Renal cortical epithelial cell (primary cell): ENCODE measurements around the gene OLFML2A. TPM values are rescaled to one million over a fixed set of nuclear protein-coding genes. Genes with fewer than 3 reads are reported as not detected.
"Not testable (repeated sequence)": the region's sequence is repeated elsewhere in the genome, so short reads cannot be mapped to it uniquely, and the experiment has no call there.

Experiments
- DNase-seq: peaks from one replicate; pipeline ENCODE4 v3.0.0-alpha.2; 2011; ENCODE audit warnings: low read depth
- total RNA-seq: library from RNA; depleted of rRNA; stranded (reverse); fragments of >200 nt; gene quantifications from 2 replicates; pipeline ENCODE4 v1.2.3, GENCODE V29; 2014

OLFML2A gene
- total RNA-seq, 1 donor from 2014 or later, result 6.6 TPM

DNA sequence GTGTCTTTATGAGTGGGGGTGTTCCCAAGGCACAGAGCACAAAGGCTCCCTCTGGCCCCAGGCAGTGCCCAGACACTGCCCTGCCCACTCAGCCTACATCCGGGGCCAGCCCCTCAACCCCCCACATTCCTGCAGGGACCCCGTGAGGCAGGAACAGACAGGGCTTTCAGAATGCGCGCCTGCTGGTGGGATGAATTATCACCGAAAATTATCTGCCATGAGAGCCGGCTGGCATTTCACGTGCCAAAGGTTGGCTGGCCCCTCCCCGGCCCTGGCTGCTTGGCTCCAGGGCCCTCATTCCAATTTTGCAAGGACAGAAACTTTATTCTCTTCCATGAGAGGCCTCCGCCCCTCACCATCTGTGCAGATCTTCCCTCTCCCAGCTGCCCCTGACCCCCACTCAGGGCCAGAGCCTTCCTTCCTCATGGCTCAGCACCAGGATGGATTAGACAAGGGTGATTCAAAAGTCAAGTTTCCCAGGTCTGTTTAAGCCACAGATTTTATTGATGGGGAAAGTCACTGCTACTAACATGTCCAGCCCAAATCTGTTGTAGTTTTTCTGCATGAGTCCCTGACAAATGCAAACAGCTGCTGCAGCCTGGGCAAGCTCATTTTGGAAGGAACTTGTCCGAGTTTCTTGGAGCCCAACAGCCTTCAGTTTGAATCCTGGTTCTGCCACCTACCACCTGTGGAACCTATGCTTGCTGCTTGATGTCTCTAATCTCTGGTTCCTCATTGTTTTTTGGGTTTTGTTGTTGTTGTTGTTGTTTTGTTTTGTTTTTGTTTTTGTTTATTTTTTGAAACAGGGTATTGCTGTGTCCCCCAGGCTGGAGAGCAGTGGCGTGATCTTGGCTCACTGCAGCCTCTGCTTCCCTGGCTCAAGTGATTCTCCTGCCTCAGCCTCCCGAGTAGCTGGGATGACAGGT is 44.0 kb downstream of the OLFML2A start:
- no peak for DNase-seq

- DNase-seq, result no peak
Measured at GRCh38 chr9:124828489-124829333, 51.8 kb downstream of the OLFML2A start.

- DNase-seq, result no peak
Measured at GRCh38 chr9:124829334-124829669, 52.4 kb downstream of the OLFML2A start.

GRCh38 chr9:124830593-124830992 is 53.7 kb downstream of the OLFML2A start:
- DNase-seq, result no peak

DNA sequence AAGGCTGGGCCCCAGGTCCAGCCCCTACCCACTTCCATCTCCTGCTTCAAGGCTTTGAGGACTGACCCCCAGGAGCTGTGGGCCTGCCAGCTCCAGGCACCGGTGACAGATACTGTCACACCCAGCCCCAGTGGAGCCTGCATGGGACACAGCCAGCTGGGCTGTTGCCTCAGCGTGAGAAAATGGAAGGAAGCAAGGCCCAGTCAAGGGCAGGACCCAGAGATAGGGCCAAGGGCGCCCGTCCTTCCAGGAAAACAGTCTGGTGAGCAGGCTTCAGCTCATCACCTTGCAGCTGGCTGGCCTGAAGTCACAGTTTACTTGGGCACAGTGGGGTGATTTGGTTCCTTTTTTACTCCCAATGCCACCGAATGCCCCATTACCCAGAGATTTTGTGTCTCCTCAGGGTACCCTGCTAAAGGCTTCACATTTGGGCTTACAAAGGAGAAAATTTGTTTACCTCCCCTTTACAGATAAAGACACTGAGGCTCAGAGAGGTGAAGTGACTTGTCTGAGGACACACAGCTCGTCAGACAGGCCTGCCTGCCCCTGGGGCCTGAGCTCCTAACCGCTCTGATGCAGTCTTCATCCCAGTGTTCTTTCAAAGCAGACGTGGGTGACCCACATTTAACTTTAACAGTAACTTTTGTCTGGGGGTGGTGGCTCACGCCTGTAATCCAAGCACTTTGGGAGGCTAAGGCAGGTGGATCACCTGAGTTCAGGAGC is 54.9 kb downstream of the OLFML2A start:
- DNase-seq, result no peak

DNA sequence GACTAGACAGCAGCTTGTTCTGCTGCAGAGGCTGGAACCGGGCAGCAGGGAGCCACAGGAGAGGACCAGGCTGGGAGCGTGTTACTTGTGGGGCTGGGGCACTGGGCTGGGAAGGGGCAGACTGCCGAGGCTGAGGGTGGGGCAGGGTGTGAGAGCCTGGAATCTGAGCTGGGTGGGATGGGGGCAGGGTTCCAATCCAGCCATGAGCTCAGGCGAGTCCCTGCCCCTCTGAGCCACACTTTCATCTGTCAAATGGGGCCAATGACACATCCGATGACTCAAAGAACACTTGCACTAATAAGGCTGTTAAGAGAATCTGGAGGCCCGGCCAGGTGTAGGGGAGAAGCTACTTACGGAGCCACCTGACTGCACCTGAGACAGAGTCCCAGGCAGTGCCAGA is 57.7 kb downstream of the OLFML2A start:
- peak; percentile 77 for DNase-seq

DNA sequence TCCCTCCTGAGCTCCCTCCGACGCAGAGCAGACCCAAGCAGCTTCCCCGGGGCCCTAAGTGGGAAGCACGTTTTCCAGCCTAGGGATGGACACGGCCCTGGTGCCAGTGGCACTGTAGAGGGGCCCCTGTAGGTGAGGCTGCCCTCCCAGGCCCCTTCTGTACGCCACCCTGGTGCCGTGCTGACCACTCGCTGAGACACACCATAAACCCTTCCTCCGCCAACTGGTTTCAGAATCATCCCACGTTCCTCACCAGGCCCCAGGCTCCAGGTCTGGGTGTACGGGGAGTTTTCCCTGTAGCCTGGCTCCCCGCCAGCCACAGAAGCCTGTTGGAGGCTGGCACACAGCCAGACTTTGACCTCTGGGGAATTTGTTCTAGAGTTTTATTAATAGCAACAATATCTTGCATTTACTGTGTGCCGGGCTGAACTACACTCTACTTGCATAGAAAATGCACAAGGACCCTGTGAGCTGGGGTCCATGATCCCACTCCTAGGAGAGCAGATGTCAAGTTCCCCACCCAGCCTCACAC is 58.2 kb downstream of the OLFML2A start:
- DNase-seq, result peak; percentile 72

- DNase-seq, result not testable (repeated sequence)
Measured at GRCh38 chr9:124838132-124838531, 61.2 kb downstream of the OLFML2A start.

- not testable (repeated sequence) for DNase-seq
Measured at GRCh38 chr9:124838567-124839275, 61.8 kb downstream of the OLFML2A start.

DNA sequence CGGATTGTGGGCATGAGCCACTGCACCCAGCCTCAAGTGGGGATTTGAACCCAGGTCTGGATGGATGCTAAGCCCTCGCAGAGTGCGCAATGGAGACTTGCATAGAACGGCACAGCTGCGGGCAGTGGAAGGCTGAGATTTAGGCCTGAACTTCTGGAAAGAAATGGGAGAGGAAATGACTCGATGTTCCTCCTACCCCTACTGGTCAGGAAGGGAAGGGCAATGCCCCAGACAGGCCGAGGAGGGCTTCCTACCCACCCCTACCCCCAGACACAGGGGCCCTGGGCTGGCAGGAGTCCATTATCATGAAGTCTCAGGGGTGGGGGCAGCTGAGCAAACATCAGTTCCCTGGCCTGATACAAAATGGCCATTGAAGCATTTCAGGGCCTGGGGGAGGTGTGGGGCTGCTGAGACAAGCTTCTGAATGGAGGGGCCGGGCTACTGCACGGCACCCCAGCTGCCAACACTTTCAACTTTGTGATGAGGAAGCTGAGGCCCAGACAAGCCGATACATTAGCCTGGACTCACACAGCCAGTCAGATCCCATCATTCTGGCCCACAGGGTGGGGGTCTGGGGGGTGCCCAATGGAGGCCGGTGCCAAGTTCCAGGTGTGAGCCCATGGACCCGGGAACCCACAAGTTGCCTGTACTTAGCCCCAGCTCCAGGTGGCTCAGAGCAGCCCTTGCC is 62.8 kb downstream of the OLFML2A start:
- no peak for DNase-seq

DNA sequence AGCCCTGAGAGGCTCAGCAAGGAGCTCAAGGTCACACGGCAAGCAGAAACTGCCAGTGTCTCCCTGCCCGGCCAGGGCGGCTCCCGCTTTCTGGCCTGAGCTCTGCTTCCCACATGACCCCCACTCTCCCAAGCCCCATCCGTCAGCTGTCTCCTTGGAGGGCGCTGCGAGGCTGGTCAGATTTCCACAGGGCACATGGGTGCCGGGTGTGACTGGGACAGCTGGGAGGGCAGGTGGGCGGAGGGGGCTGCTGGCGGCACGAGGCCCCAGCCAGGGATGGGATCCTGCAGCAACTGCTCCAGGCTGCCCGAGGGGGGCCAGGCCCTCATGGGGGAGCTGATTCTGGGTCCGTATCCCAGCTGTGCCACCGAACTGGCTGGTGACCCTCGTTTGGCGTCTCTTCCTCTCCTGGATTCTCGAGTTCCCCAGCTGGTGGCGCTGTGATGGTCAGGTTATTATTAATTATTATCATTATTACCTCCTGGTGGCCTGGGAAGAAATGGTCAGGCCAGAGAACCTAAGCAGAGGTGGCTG is 63.4 kb downstream of the OLFML2A start:
- DNase-seq, result no peak

GRCh38 chr9:124841075-124841821 is 64.3 kb downstream of the OLFML2A start:
- no peak for DNase-seq

GRCh38 chr9:124843456-124844034 is 66.6 kb downstream of the OLFML2A start:
- no peak for DNase-seq

- DNase-seq, result no peak
Measured at GRCh38 chr9:124844291-124844690, 67.4 kb downstream of the OLFML2A start.

GRCh38 chr9:124846467-124846866 is 69.5 kb downstream of the OLFML2A start:
- not testable (repeated sequence) for DNase-seq

- no peak for DNase-seq
Measured at GRCh38 chr9:124846969-124847368, 70.0 kb downstream of the OLFML2A start.

GRCh38 chr9:124849801-124850200 is 72.9 kb downstream of the OLFML2A start:
- peak; percentile 51 for DNase-seq

DNA sequence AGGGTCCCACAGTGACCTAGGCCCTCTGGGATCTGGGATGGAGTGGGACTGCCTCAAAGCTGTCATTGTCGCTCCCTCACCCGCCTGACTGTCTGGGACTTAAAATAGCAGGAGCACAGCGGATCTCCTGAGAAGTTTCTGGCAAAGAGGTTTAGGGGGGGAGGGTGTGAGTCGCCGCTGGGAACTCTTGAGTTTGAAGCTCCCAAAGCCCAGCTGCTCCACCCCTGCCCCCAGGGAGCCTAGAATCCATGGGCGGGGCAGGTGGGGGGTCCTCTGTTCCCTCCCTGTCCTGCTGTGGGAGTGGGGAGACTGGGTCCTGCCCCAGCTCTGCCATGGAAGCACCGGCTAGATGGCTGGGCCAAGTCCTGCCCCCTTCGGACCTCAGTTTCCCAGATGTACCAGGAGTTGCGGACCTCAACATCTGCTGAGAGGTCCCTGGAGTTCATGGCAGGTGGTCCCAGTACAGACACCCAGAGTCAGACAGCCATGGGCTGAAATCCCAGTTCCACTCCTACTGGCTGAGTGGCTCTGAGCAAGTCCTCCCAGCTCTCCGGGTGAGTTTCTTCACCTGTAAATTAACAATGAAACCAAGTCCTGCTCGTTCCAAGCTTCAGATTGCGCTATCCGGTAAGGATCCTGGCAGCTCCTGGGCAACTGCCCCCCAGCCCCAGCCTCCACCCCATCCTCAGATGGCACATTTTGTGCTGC is 75.3 kb downstream of the OLFML2A start:
- DNase-seq, result no peak
